A549 (cell line): Measurements from ENCODE around the gene CDH4. TPM values are rescaled to one million over a fixed set of nuclear protein-coding genes. Genes with fewer than 3 reads are reported as not detected.

ENCODE experiments used
- ATAC-seq, 2 experiments: fragments of 200-7000 bp in 1 of 2; fragments of >200 bp in 1 of 2; cut with Nextera tagmentation in 1 of 2; cut with Tn5 transposase in 1 of 2; 3 replicates each; pipeline versions ENCODE4 v1.8.0 to v1.9.1; 2018 to 2020; ENCODE audit warnings: mild to moderate bottlenecking in 1 of 2, moderate library complexity in 1 of 2
- CTCF ChIA-PET: fragments of 300-600 bp; sonication (Branson Sonifier 250); formaldehyde crosslinking; extraction: SDS; loops from one replicate; lab custom pipeline; 2021; ENCODE audit warnings: antibody characterized with exemption, inconsistent platforms; lab: Yijun Ruan, JAX
- POLR2A ChIA-PET: fragments of 350-600 bp; formaldehyde crosslinking; extraction: SDS; loops from one replicate; lab custom pipeline; 2021; ENCODE audit warnings: antibody characterized with exemption, inconsistent platforms; lab: Yijun Ruan, JAX
- DNase-seq, 2 experiments: peaks; one replicate each; pipeline versions ENCODE4 v3.0.0 to v3.0.0-alpha.2; 2011 to 2016; ENCODE audit warnings: low read depth in 1 of 2, low spot score in 1 of 2
- FAIRE-seq: peaks from 2 replicates; lab custom pipeline; 2011; peaks lifted over from hg19 to GRCh38; lab: Jason Lieb, UNC
- H3K27ac ChIP-seq, 2 experiments: fragments of >200 bp; sonication (Bioruptor Twin); formaldehyde crosslinking; 3 replicates each; pipeline ENCODE4 v1.5.1; 2016 to 2017
- H3K4me1 ChIP-seq: fragments of >200 bp; sonication (Bioruptor Twin); formaldehyde crosslinking; 3 replicates; pipeline ENCODE4 v1.6.1; 2016
- H3K4me2 ChIP-seq: fragments of >200 bp; sonication (Bioruptor Twin); formaldehyde crosslinking; 3 replicates; pipeline ENCODE4 v1.6.1; 2016
- H3K4me3 ChIP-seq: fragments of >200 bp; sonication (Bioruptor Twin); formaldehyde crosslinking; 3 replicates; pipeline ENCODE4 v1.5.1; 2016
- H3K9me3 ChIP-seq: fragments of >200 bp; sonication (Bioruptor Twin); formaldehyde crosslinking; 3 replicates; pipeline ENCODE4 v1.6.1; 2016
- BHLHE40 ChIP-seq: IDR thresholded peaks from 2 replicates; pipeline ENCODE4 v1.6.1; 2012; ENCODE audit warnings: low read depth, low read length, inconsistent platforms
- CBX2 ChIP-seq: fragments of 200-600 bp; sonication (generic); IDR thresholded peaks from 2 replicates; pipeline ENCODE4 v1.6.1; 2016; ENCODE audit warnings: low read depth, mild to moderate bottlenecking, borderline replicate concordance
- CEBPB ChIP-seq, 2 experiments: fragments of >200 bp in 1 of 2; sonication (Bioruptor Twin) in 1 of 2; formaldehyde crosslinking in 1 of 2; IDR thresholded peaks; 2 replicates each; pipeline ENCODE4 v1.6.1; 2012 to 2016
- CHD4 ChIP-seq: fragments of 200-600 bp; sonication (generic); IDR thresholded peaks from 2 replicates; pipeline ENCODE4 v1.6.1; 2016; ENCODE audit warnings: antibody characterized with exemption, mild to moderate bottlenecking, borderline replicate concordance
- EP300 ChIP-seq, 2 experiments: fragments of >200 bp; sonication (Bioruptor Twin); formaldehyde crosslinking; IDR thresholded peaks; 2 replicates in 1 of 2; 3 replicates in 1 of 2; pipeline ENCODE4 v1.6.1; 2016 to 2017
- FOSB ChIP-seq: fragments of 250-450 bp; sonication (Bioruptor Pico); IDR thresholded peaks from 2 replicates; pipeline ENCODE4 v1.5.0; 2020; ENCODE audit warnings: mild to moderate bottlenecking, moderate library complexity
- FOXS1 ChIP-seq: fragments of 250-450 bp; sonication (Bioruptor Pico); IDR thresholded peaks from 2 replicates; pipeline ENCODE4 v1.5.0; 2020; ENCODE audit warnings: mild to moderate bottlenecking, moderate library complexity
- GATA3 ChIP-seq: IDR thresholded peaks from 2 replicates; pipeline ENCODE4 v1.6.1; 2012; ENCODE audit warnings: borderline replicate concordance
- HOXA7 ChIP-seq: fragments of 250-450 bp; sonication (Bioruptor Pico); IDR thresholded peaks from 2 replicates; pipeline ENCODE4 v1.5.0; 2020; ENCODE audit warnings: mild to moderate bottlenecking, moderate library complexity
- HOXB13 ChIP-seq: fragments of 250-450 bp; sonication (Bioruptor Pico); IDR thresholded peaks from 2 replicates; pipeline ENCODE4 v1.5.0; 2020; ENCODE audit warnings: low read depth, mild to moderate bottlenecking, moderate library complexity
- JUN ChIP-seq, 2 experiments: fragments of >200 bp; sonication (Bioruptor Twin); formaldehyde crosslinking; IDR thresholded peaks; 2 replicates in 1 of 2; 3 replicates in 1 of 2; pipeline ENCODE4 v1.6.1; 2016 to 2017
- JUNB ChIP-seq: fragments of >200 bp; sonication (Bioruptor Twin); formaldehyde crosslinking; IDR thresholded peaks from 2 replicates; pipeline ENCODE4 v1.6.1; 2016
- KDM5A ChIP-seq: fragments of 200-600 bp; sonication (generic); IDR thresholded peaks from 2 replicates; pipeline ENCODE4 v1.6.1; 2016; ENCODE audit warnings: antibody characterized with exemption, mild to moderate bottlenecking
- MYC ChIP-seq: IDR thresholded peaks from 2 replicates; pipeline ENCODE4 v1.6.1; 2012; ENCODE audit warnings: mild to moderate bottlenecking, inconsistent platforms, low read length, improper control_type of control experiment, borderline replicate concordance
- NPAS2 ChIP-seq: fragments of 250-450 bp; sonication (Bioruptor Pico); IDR thresholded peaks from 2 replicates; pipeline ENCODE4 v1.8.0; 2022; ENCODE audit warnings: mild to moderate bottlenecking, moderate library complexity, borderline replicate concordance
- NR3C1 ChIP-seq: fragments of >200 bp; sonication (Bioruptor Twin); formaldehyde crosslinking; IDR thresholded peaks from 3 replicates; pipeline ENCODE4 v1.6.1; 2017
- POLR2A ChIP-seq: IDR thresholded peaks from 2 replicates; pipeline ENCODE4 v1.6.1; 2012; ENCODE audit warnings: mild to moderate bottlenecking, low read length
- RAD21 ChIP-seq, 2 experiments: fragments of >200 bp in 1 of 2; sonication (Bioruptor Twin) in 1 of 2; formaldehyde crosslinking in 1 of 2; IDR thresholded peaks in 1 of 2; conservative IDR thresholded peaks in 1 of 2; 2 replicates in 1 of 2; 3 replicates in 1 of 2; pipeline ENCODE4 v1.6.1; 2012 to 2018; ENCODE audit warnings: inconsistent platforms in 1 of 2
- RARB ChIP-seq: fragments of 250-450 bp; sonication (Bioruptor Pico); IDR thresholded peaks from 2 replicates; pipeline ENCODE4 v1.8.0; 2021; ENCODE audit warnings: mild to moderate bottlenecking, moderate library complexity
- RFX5 ChIP-seq: fragments of 450-650 bp; IDR thresholded peaks from 2 replicates; pipeline ENCODE4 v1.7.1; 2014; ENCODE audit warnings: antibody characterized with exemption, mild to moderate bottlenecking, moderate library complexity
- SMC3 ChIP-seq: fragments of >200 bp; sonication (Bioruptor Twin); formaldehyde crosslinking; IDR thresholded peaks from 3 replicates; pipeline ENCODE4 v1.6.1; 2018; ENCODE audit warnings: inconsistent platforms
- SREBF2 ChIP-seq: fragments of 450-650 bp; IDR thresholded peaks from 2 replicates; pipeline ENCODE4 v1.6.1; 2014; ENCODE audit warnings: mild to moderate bottlenecking, moderate library complexity
- ZC3H11A ChIP-seq: fragments of 450-650 bp; IDR thresholded peaks from 2 replicates; pipeline ENCODE4 v1.6.1; 2014; ENCODE audit warnings: antibody characterized with exemption, mild to moderate bottlenecking
- ZNF302 ChIP-seq: fragments of 250-450 bp; sonication (Bioruptor Pico); IDR thresholded peaks from 2 replicates; pipeline ENCODE4 v1.9.0; 2021; ENCODE audit warnings: inconsistent platforms, mild to moderate bottlenecking, moderate library complexity
- ZSCAN20 ChIP-seq: fragments of 250-450 bp; sonication (Bioruptor Pico); IDR thresholded peaks from 2 replicates; pipeline ENCODE4 v1.8.0; 2022; ENCODE audit warnings: mild to moderate bottlenecking, moderate library complexity
- WGBS: methylation state at CpG from one replicate; pipeline ENCODE4 v1.1.6; 2017; ENCODE audit errors: missing lambda C conversion rate; 5-methylcytosine and 5-hydroxymethylcytosine counted together
- polyA plus RNA-seq, 4 experiments: library from polyadenylated mRNA; depleted of rRNA in 3 of 4; stranded (reverse); fragments of >200 nt; fragmentation: RNase III in 1 of 4; extraction: RNeasy Plus Mini Kit Qiagen cat#74134 plus additional on column Dnase treatment in 1 of 4; gene quantifications; 2 replicates in 3 of 4; 3 replicates in 1 of 4; pipeline ENCODE4 v1.2.3, GENCODE V29; 2011 to 2017
- TF ChIP-seq, protein P1 (sequence below): fragments of 200-600 bp; sonication (generic); IDR thresholded peaks from 2 replicates; pipeline ENCODE4 v1.6.1; 2016; ENCODE audit warnings: antibody characterized with exemption, mild to moderate bottlenecking, moderate library complexity
- TF ChIP-seq, protein P2 (sequence below): fragments of >200 bp; sonication (Bioruptor Twin); formaldehyde crosslinking; IDR thresholded peaks from 2 replicates; pipeline ENCODE4 v1.6.1; 2016
- TF ChIP-seq, protein P3 (sequence below): IDR thresholded peaks from 2 replicates; pipeline ENCODE4 v1.6.1; 2012; ENCODE audit warnings: low read depth, borderline replicate concordance
- TF ChIP-seq, protein P4 (sequence below): fragments of >200 bp; sonication (Bioruptor Twin); formaldehyde crosslinking; IDR thresholded peaks from 3 replicates; pipeline ENCODE4 v1.5.1; 2016
- TF ChIP-seq, protein P5 (sequence below): IDR thresholded peaks from 2 replicates; pipeline ENCODE4 v1.6.1; 2012

CDH4 gene
- polyA plus RNA-seq, 2 of the 4 experiments (the other 2 are of a cell fraction): 3.4 to 10.3 TPM

DNA sequence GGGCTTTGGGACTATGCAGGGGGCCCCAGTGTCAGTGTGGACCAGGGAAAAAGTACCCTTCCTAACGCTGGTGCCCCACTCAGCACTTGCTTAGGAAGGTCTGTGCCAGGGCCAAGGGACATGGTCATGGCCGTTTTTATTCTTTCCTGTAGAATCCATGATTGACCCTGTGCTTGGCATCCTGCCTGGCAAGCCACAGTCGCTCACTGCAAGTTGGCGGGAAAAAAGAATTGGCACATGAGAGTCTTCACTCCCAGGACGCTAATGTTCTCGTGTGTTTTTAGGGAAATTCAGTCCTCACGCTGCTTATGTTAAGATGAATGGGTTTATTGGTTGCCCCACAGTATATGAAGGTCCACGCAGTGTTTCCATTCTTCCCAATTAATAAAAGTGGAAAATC, 253.4 kb downstream of the CDH4 start:
- no peak for DNase-seq
- Histone ChIP-seq H3K4me1 (no peaks in the 10 kb centered on the region), H3K4me3 (no peak overlapping the region), H3K9me3 (no peaks in the 10 kb centered on the region), H3K27ac (no peak overlapping the region), H3K4me2 (no peak overlapping the region)
- TF ChIP-seq HOXA7 (no peak), HOXB13 (CRISPR knock-in tag) (no peak), RARB (CRISPR knock-in tag) (no peak)
- POLR2A ChIA-PET: no interaction called here
- FAIRE-seq: no peak
- CTCF ChIA-PET: no interaction called here
- ATAC-seq: no peak
- 83% methylated on average over 8 of the region's 8 CpGs for WGBS

DNA sequence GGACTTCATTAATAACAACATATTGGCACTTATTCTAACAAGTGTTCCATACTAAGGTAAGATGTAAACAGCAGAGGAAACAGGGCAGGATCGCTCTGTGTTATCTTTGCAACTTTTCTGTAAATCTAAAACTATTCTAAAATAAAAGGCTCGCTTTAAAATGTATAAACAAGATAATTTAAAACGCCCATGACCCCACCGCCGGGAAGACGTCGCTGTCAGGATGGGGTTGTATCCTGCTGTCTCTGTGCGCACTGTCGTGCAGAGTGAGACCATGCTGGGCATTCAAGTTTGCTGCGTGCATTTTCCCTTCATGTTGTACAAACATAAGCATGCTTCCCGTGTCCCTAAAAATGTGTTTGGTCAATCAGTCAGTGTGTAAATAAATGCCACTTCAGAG, 255.7 kb downstream of the CDH4 start:
- POLR2A ChIA-PET: no interaction called here
- H3K9me3 ChIP-seq: no peaks in the 10 kb centered on the region
- FAIRE-seq (no peak), ATAC-seq (no peak), DNase-seq (no peak)
- TF ChIP-seq EP300 (IDR thresholded peaks at IDR 0.05) (no peak), FOXS1 (CRISPR knock-in tag) (no peak), NR3C1 (no peak), POLR2A (no peak), FOSB (CRISPR knock-in tag) (no peak), SREBF2 (no peak), NPAS2 (no peak), JUN (IDR thresholded peaks at IDR 0.05) (no peak), KDM5A (no peak), RARB (CRISPR knock-in tag) (no peak), GATA3 (no peak), ZSCAN20 (CRISPR knock-in tag) (no peak), CEBPB (IDR thresholded peaks at IDR 0.05) (no peak), CBX2 (no peak), ZNF302 (CRISPR knock-in tag) (no peak)
- TF ChIP-seq, protein P1, sequence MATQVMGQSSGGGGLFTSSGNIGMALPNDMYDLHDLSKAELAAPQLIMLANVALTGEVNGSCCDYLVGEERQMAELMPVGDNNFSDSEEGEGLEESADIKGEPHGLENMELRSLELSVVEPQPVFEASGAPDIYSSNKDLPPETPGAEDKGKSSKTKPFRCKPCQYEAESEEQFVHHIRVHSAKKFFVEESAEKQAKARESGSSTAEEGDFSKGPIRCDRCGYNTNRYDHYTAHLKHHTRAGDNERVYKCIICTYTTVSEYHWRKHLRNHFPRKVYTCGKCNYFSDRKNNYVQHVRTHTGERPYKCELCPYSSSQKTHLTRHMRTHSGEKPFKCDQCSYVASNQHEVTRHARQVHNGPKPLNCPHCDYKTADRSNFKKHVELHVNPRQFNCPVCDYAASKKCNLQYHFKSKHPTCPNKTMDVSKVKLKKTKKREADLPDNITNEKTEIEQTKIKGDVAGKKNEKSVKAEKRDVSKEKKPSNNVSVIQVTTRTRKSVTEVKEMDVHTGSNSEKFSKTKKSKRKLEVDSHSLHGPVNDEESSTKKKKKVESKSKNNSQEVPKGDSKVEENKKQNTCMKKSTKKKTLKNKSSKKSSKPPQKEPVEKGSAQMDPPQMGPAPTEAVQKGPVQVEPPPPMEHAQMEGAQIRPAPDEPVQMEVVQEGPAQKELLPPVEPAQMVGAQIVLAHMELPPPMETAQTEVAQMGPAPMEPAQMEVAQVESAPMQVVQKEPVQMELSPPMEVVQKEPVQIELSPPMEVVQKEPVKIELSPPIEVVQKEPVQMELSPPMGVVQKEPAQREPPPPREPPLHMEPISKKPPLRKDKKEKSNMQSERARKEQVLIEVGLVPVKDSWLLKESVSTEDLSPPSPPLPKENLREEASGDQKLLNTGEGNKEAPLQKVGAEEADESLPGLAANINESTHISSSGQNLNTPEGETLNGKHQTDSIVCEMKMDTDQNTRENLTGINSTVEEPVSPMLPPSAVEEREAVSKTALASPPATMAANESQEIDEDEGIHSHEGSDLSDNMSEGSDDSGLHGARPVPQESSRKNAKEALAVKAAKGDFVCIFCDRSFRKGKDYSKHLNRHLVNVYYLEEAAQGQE: no peak
- TF ChIP-seq, protein P2, sequence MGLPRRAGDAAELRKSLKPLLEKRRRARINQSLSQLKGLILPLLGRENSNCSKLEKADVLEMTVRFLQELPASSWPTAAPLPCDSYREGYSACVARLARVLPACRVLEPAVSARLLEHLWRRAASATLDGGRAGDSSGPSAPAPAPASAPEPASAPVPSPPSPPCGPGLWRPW: no peak
- TF ChIP-seq, protein P3, sequence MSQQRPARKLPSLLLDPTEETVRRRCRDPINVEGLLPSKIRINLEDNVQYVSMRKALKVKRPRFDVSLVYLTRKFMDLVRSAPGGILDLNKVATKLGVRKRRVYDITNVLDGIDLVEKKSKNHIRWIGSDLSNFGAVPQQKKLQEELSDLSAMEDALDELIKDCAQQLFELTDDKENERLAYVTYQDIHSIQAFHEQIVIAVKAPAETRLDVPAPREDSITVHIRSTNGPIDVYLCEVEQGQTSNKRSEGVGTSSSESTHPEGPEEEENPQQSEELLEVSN: no peak
- H3K27ac ChIP-seq: no peak overlapping the region
- WGBS: 90% methylated on average over 11 of the region's 11 CpGs
- no peaks in the 10 kb centered on the region for H3K4me1 ChIP-seq
- no peak overlapping the region for H3K4me2 ChIP-seq
- CTCF ChIA-PET: no interaction called here
- no peak overlapping the region for H3K4me3 ChIP-seq

DNA sequence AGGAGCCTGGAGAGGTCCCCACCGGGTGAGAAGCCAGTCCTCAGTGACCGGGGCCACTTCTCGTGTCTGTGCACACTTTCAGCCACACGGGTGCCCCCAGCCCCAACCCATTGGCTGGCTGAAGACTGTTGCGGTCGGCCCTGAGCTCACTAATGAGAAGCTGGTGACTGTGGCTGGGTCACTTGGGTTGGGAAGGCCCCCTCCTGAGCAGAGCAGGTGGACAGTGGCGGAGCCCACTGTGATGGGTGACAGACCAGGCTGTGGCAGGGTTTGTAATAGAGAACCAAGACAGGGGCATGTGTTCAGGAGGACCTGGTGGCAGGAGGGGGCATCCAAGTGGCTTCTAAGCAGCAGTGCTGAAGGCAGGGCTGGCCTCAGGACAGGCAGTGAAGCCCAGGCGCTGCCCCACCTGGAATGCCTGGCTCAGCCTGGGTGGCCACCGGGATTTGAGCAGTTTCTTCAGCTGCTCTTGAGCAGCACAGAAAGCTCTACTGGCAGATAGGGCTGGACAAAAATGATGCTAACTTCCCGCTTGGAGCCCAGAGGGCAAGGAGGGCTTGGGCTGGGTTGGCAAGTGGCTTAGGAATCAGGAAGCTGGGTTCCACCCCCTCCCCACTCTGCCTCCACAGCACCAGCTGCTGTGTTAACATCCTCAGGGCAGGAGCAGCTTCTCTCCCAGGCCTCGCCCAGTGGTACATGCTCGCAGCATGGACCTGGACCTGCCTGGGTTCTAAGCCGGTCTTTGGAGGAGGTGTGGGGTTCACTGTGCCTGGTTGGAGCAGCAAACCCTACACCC, 256.4 kb downstream of the CDH4 start:
- Histone ChIP-seq H3K4me3 (no peak overlapping the region), H3K4me2 (no peak overlapping the region), H3K27ac (no peak overlapping the region), H3K9me3 (no peaks in the 10 kb centered on the region), H3K4me1 (no peaks in the 10 kb centered on the region)
- ChIA-PET CTCF (no interaction called here), POLR2A (no interaction called here)
- 89% methylated on average over 12 of the region's 13 CpGs for WGBS
- FAIRE-seq (no peak), ATAC-seq (no peak), DNase-seq (no peak)
- TF ChIP-seq JUNB: no peak
- no peak for TF ChIP-seq BHLHE40
- TF ChIP-seq, protein P4, sequence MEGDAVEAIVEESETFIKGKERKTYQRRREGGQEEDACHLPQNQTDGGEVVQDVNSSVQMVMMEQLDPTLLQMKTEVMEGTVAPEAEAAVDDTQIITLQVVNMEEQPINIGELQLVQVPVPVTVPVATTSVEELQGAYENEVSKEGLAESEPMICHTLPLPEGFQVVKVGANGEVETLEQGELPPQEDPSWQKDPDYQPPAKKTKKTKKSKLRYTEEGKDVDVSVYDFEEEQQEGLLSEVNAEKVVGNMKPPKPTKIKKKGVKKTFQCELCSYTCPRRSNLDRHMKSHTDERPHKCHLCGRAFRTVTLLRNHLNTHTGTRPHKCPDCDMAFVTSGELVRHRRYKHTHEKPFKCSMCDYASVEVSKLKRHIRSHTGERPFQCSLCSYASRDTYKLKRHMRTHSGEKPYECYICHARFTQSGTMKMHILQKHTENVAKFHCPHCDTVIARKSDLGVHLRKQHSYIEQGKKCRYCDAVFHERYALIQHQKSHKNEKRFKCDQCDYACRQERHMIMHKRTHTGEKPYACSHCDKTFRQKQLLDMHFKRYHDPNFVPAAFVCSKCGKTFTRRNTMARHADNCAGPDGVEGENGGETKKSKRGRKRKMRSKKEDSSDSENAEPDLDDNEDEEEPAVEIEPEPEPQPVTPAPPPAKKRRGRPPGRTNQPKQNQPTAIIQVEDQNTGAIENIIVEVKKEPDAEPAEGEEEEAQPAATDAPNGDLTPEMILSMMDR: no peak
- no peak for TF ChIP-seq NPAS2
- TF ChIP-seq, protein P5, sequence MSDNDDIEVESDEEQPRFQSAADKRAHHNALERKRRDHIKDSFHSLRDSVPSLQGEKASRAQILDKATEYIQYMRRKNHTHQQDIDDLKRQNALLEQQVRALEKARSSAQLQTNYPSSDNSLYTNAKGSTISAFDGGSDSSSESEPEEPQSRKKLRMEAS: no peak
- TF ChIP-seq ZSCAN20 (CRISPR knock-in tag): no peak
- no peak for TF ChIP-seq EP300 (IDR thresholded peaks at IDR 0.05)
- TF ChIP-seq RAD21 (conservative IDR thresholded peaks at IDR 0.05 in 1 of 2, IDR thresholded peaks at IDR 0.05 in 1 of 2): no peak
- TF ChIP-seq GATA3: no peak
- TF ChIP-seq CHD4: no peak
- no peak for TF ChIP-seq ZNF302 (CRISPR knock-in tag)
- TF ChIP-seq FOSB (CRISPR knock-in tag): no peak
- TF ChIP-seq SMC3: no peak
- no peak for TF ChIP-seq RFX5
- TF ChIP-seq FOXS1 (CRISPR knock-in tag): no peak
- TF ChIP-seq ZC3H11A: no peak
- no peak for TF ChIP-seq MYC
